HepG2 (cell line): ENCODE data around the gene IP6K3. TPM values are rescaled to one million over a fixed set of nuclear protein-coding genes. Genes with fewer than 3 reads are reported as not detected.

Source experiments
- ATAC-seq: fragments of 200-7000 bp; cut with Tn5 transposase; 3 replicates; pipeline ENCODE4 v1.9.1; 2020; ENCODE audit warnings: mild to moderate bottlenecking, moderate library complexity
- BruUV-seq: library from RNA; stranded (reverse); fragments of 400-500 nt; replicated peaks from 2 replicates; lab custom pipeline; 2021; lab: Mats Ljungman, UMichigan
- CTCF ChIA-PET: fragments of 300-600 bp; formaldehyde crosslinking; extraction: SDS; loops from one replicate; lab custom pipeline; 2021; ENCODE audit warnings: low total read pairs, inconsistent platforms, low intra/inter-chr PET ratio; lab: Yijun Ruan, JAX
- POLR2A ChIA-PET: fragments of 350-600 bp; sonication (Branson Sonifier 250); formaldehyde crosslinking; loops from one replicate; lab custom pipeline; 2020; ENCODE audit warnings: antibody characterized with exemption, inconsistent platforms; lab: Yijun Ruan, JAX
- DNase-seq: peaks from one replicate; pipeline ENCODE4 v3.0.0-alpha.2; 2015; ENCODE audit warnings: low spot score
- FAIRE-seq: peaks from 3 replicates; lab custom pipeline; 2011; peaks lifted over from hg19 to GRCh38; lab: Jason Lieb, UNC
- H2AFZ ChIP-seq: one replicate; pipeline ENCODE4 v1.6.1; 2011; ENCODE audit warnings: low read length, inconsistent platforms
- H3K27ac ChIP-seq: fragments of 300-600 bp; 3 replicates; pipeline ENCODE4 v1.8.0; 2011; ENCODE audit warnings: mixed run types, mild to moderate bottlenecking, mixed read lengths, low read length, inconsistent platforms; ENCODE audit not compliant: insufficient read depth; ENCODE audit errors: extremely low read length
- H3K27me3 ChIP-seq, 2 experiments: fragments of 200-600 bp in 1 of 2; 2 replicates in 1 of 2; 3 replicates in 1 of 2; pipeline versions ENCODE4 v1.6.0 to v1.8.0; 2011; ENCODE audit warnings: low read length in 2 of 2, mild to moderate bottlenecking in 2 of 2, moderate library complexity in 2 of 2, inconsistent platforms in 1 of 2; ENCODE audit not compliant: insufficient read depth in 2 of 2, control insufficient read depth in 1 of 2
- H3K36me3 ChIP-seq, 2 experiments: fragments of 200-600 bp in 1 of 2; replicated peaks in 1 of 2; 2 replicates in 1 of 2; 3 replicates in 1 of 2; pipeline versions ENCODE4 v1.5.1 to v1.8.0; 2011; ENCODE audit warnings: low read length in 2 of 2, inconsistent platforms in 1 of 2; ENCODE audit not compliant: insufficient read depth in 2 of 2, control insufficient read depth in 1 of 2
- H3K4me1 ChIP-seq: 2 replicates; pipeline ENCODE4 v1.5.1; 2012; ENCODE audit warnings: low read length, inconsistent platforms; ENCODE audit not compliant: insufficient read depth
- H3K4me2 ChIP-seq: 2 replicates; pipeline ENCODE4 v1.6.0; 2011; ENCODE audit warnings: low read depth, low read length, inconsistent platforms
- H3K4me3 ChIP-seq, 3 experiments: fragments of 200-600 bp in 1 of 3; sonication (generic), shearing (Covaris generic) in 1 of 3; replicated peaks in 1 of 3; 2 replicates each; pipeline ENCODE4 v1.5.1; 2011 to 2016; ENCODE audit warnings: low read length in 3 of 3, inconsistent platforms in 2 of 3, low read depth in 2 of 3, mild to moderate bottlenecking in 2 of 3, control low read depth in 1 of 3, mixed read lengths in 1 of 3; ENCODE audit not compliant: insufficient read depth in 1 of 3
- H3K79me2 ChIP-seq: one replicate; pipeline ENCODE4 v1.6.1; 2011; ENCODE audit warnings: low read length, inconsistent platforms; ENCODE audit not compliant: insufficient read depth
- H3K9ac ChIP-seq: 2 replicates; pipeline ENCODE4 v1.6.0; 2011; ENCODE audit warnings: mild to moderate bottlenecking, low read depth, low read length, inconsistent platforms; ENCODE audit not compliant: insufficient read depth
- H3K9me3 ChIP-seq: 2 replicates; pipeline ENCODE4 v1.5.1; 2012; ENCODE audit warnings: mild to moderate bottlenecking, low read length
- H4K20me1 ChIP-seq: 2 replicates; pipeline ENCODE4 v1.6.0; 2011; ENCODE audit warnings: inconsistent platforms, mild to moderate bottlenecking, low read length, moderate library complexity; ENCODE audit not compliant: insufficient read depth
- CEBPG ChIP-seq: IDR thresholded peaks from 2 replicates; pipeline ENCODE4 v1.6.1; 2016
- JUN ChIP-seq: sonication (generic); formaldehyde crosslinking; IDR thresholded peaks from 2 replicates; pipeline ENCODE4 v1.4.0; 2020; ENCODE audit warnings: mild to moderate bottlenecking, missing genetic modification reagents
- KDM2A ChIP-seq: sonication (generic); formaldehyde crosslinking; IDR thresholded peaks from 2 replicates; pipeline ENCODE4 v1.4.0; 2020; ENCODE audit warnings: low read depth, missing genetic modification reagents, borderline replicate concordance
- MXI1 ChIP-seq: IDR thresholded peaks from 3 replicates; pipeline ENCODE4 v1.6.1; 2012; ENCODE audit warnings: low read depth, low read length, inconsistent platforms, borderline replicate concordance
- MYC ChIP-seq: sonication (generic); formaldehyde crosslinking; IDR thresholded peaks from 2 replicates; pipeline ENCODE4 v1.9.0; 2021; ENCODE audit warnings: missing genetic modification reagents, borderline replicate concordance
- NR2F1 ChIP-seq, 2 experiments: fragments of 450-650 bp in 1 of 2; formaldehyde crosslinking in 1 of 2; IDR thresholded peaks; 2 replicates each; pipeline versions ENCODE4 v1.5.0 to v1.6.1; 2016 to 2020; ENCODE audit warnings: mild to moderate bottlenecking in 1 of 2, missing compliant biosample characterization in 1 of 2, missing genetic modification reagents in 1 of 2, moderate library complexity in 1 of 2
- PCBP2 ChIP-seq: fragments of 200-400 bp; formaldehyde crosslinking; optimal IDR thresholded peaks from 2 replicates; pipeline ENCODE3; 2018; ENCODE audit warnings: low read length, low read depth; ENCODE audit not compliant: poor library complexity, severe bottlenecking
- SAP130 ChIP-seq: IDR thresholded peaks from 2 replicates; pipeline ENCODE4 v1.6.1; 2016; ENCODE audit warnings: low read depth
- SMC3 ChIP-seq: IDR thresholded peaks from 2 replicates; pipeline ENCODE4 v1.6.1; 2011; ENCODE audit warnings: low read length, improper control_type of control experiment
- SSRP1 ChIP-seq: IDR thresholded peaks from 2 replicates; pipeline ENCODE4 v1.6.1; 2016; ENCODE audit warnings: control low read depth
- THAP11 ChIP-seq: IDR thresholded peaks from 2 replicates; pipeline ENCODE4 v1.6.1; 2016; ENCODE audit warnings: missing biosample characterization, missing genetic modification reagents
- ZBTB7B ChIP-seq: sonication (generic); formaldehyde crosslinking; IDR thresholded peaks from 2 replicates; pipeline ENCODE4 v1.4.0; 2020; ENCODE audit warnings: missing genetic modification reagents
- ZNF263 ChIP-seq: sonication (generic); formaldehyde crosslinking; IDR thresholded peaks from 2 replicates; pipeline ENCODE4 v1.4.0; 2020; ENCODE audit warnings: missing genetic modification reagents
- ZNF598 ChIP-seq: sonication (generic); formaldehyde crosslinking; IDR thresholded peaks from 2 replicates; pipeline ENCODE4 v1.5.1; 2020; ENCODE audit warnings: mild to moderate bottlenecking, missing genetic modification reagents, borderline replicate concordance
- WGBS: methylation state at CpG from one replicate; pipeline ENCODE4 v1.1.6; 2017; ENCODE audit warnings: low lambda C conversion rate; 5-methylcytosine and 5-hydroxymethylcytosine counted together
- in situ Hi-C: cut with HindIII; loops from 2 replicates; pipeline ENCODE4 v1.10.0; 2017; ENCODE audit warnings: low pct_unique_long_range_greater_than_20kb; ENCODE audit not compliant: extremely low pct_ligation_motif_present
- intact Hi-C: fragments of 100-400 bp; cut with micrococcal nuclease; formaldehyde crosslinking; loops from one replicate; pipeline ENCODE4 v1.10.0; 2022; ENCODE audit not compliant: unreplicated experiment
- polyA plus RNA-seq, 8 experiments: library from polyadenylated mRNA; depleted of rRNA in 3 of 8; stranded (reverse) in 7 of 8; unstranded in 1 of 8; fragments of >200 nt; fragmentation: Illumina TruSeq in 4 of 8; extraction: Trizol in 4 of 8; gene quantifications; 2 replicates each; pipeline versions ENCODE4 v1.2.1 to v1.2.3, GENCODE V29; 2011 to 2016; ENCODE audit warnings: low read depth in 4 of 8, missing spikeins in 1 of 8, mixed read lengths in 1 of 8; ENCODE audit not compliant: insufficient read depth in 1 of 8
- total RNA-seq, 5 experiments: library from RNA; depleted of rRNA; stranded (reverse); fragments of >200 nt; fragmentation: Illumina TruSeq; extraction: Trizol; gene quantifications; 2 replicates each; pipeline ENCODE4 v1.2.3, GENCODE V29; 2016; ENCODE audit warnings: low read depth in 1 of 5
- TF ChIP-seq, protein P1 (sequence below): sonication (generic); formaldehyde crosslinking; IDR thresholded peaks from 2 replicates; pipeline ENCODE4 v1.5.1; 2020; ENCODE audit warnings: mild to moderate bottlenecking, missing genetic modification reagents, moderate library complexity
- TF ChIP-seq, protein P2 (sequence below): sonication (generic); formaldehyde crosslinking; conservative IDR thresholded peaks from 2 replicates; pipeline ENCODE4 v1.8.0; 2022; ENCODE audit warnings: mild to moderate bottlenecking, moderate library complexity, missing genetic modification reagents
- TF ChIP-seq, protein P3 (sequence below): sonication (generic); formaldehyde crosslinking; IDR thresholded peaks from 2 replicates; pipeline ENCODE4 v1.4.0; 2020; ENCODE audit warnings: low read depth, mild to moderate bottlenecking, missing genetic modification reagents

IP6K3 gene
- total and polyA plus RNA-seq, 2 of the 13 experiments (the other 11 are each of a cell fraction or from before 2014, with no cell fraction given): 0.11 to 0.18 TPM

DNA sequence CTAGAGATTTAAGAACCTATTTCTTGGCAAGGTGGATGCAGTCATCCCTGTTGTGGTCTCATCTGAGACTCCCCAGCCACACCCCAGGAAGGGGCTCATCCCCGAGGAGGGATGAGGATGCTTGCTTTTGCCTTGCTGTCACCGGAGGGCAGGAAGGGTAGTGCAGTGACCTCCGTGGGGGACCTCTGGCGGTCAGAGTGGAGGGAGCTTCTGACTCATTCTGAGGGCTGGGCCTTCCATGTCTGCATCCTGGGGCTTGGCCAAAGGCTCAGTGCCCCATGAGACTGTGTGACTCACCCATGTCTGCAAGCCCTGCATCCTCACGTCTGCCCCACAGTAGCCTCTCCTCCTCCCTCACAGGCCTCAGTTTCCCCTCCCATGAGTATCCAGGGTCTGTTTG, 73.9 kb downstream of the IP6K3 start:
- no peaks in the 10 kb centered on the region for H3K9me3 ChIP-seq
- no peak overlapping the region for H3K9ac ChIP-seq
- DNase-seq (peak; percentile 78), FAIRE-seq (peak; percentile 69), ATAC-seq (peak; percentile 96)
- H3K79me2 ChIP-seq: no peaks in the 10 kb centered on the region
- no peaks in the 10 kb centered on the region for H4K20me1 ChIP-seq
- no peaks in the 10 kb centered on the region for H3K4me1 ChIP-seq
- no TSS peak for BruUV-seq
- ChIA-PET CTCF (interaction anchor here (1.3 to 2.3 kb wide), 3 partner anchors 41 to 87 kb away, joined by 6 to 23 read pairs (median 20); no protein-coding TSS in a partner anchor), POLR2A (interaction anchor here (1.0 kb wide), 1 partner anchor 51 kb away, joined by 3 read pairs; the partner anchor contains the start of gene ITPR3)
- H3K27me3 ChIP-seq: no peaks in the 10 kb centered on the region
- no peak overlapping the region for H2AFZ ChIP-seq
- no peak overlapping the region for H3K27ac ChIP-seq
- peaks cover 4% of the 10 kb centered on the region in 2 experiments; a peak in 3 of 5 replicates for H3K36me3 ChIP-seq
- H3K4me2 ChIP-seq: no peak overlapping the region
- H3K4me3 ChIP-seq: no peak overlapping the region
- intact Hi-C loops: loop anchor here (1.0 kb wide), 2 partner anchors 83 to 88 kb away; no protein-coding TSS in a partner anchor
- in situ Hi-C loops: loop anchor here (5.0 kb wide), 1 partner anchor 86 kb away; no protein-coding TSS in a partner anchor
- WGBS: 0% methylated on average over 2 of the region's 5 CpGs
- no peak for TF ChIP-seq PCBP2
- no peak for TF ChIP-seq CEBPG (CRISPR knock-in tag)
- TF ChIP-seq SSRP1 (CRISPR knock-in tag): no peak
- TF ChIP-seq, protein P1, sequence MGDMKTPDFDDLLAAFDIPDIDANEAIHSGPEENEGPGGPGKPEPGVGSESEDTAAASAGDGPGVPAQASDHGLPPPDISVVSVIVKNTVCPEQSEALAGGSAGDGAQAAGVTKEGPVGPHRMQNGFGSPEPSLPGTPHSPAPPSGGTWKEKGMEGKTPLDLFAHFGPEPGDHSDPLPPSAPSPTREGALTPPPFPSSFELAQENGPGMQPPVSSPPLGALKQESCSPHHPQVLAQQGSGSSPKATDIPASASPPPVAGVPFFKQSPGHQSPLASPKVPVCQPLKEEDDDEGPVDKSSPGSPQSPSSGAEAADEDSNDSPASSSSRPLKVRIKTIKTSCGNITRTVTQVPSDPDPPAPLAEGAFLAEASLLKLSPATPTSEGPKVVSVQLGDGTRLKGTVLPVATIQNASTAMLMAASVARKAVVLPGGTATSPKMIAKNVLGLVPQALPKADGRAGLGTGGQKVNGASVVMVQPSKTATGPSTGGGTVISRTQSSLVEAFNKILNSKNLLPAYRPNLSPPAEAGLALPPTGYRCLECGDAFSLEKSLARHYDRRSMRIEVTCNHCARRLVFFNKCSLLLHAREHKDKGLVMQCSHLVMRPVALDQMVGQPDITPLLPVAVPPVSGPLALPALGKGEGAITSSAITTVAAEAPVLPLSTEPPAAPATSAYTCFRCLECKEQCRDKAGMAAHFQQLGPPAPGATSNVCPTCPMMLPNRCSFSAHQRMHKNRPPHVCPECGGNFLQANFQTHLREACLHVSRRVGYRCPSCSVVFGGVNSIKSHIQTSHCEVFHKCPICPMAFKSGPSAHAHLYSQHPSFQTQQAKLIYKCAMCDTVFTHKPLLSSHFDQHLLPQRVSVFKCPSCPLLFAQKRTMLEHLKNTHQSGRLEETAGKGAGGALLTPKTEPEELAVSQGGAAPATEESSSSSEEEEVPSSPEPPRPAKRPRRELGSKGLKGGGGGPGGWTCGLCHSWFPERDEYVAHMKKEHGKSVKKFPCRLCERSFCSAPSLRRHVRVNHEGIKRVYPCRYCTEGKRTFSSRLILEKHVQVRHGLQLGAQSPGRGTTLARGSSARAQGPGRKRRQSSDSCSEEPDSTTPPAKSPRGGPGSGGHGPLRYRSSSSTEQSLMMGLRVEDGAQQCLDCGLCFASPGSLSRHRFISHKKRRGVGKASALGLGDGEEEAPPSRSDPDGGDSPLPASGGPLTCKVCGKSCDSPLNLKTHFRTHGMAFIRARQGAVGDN (CRISPR knock-in tag): peak; percentile 57
- TF ChIP-seq, protein P2, sequence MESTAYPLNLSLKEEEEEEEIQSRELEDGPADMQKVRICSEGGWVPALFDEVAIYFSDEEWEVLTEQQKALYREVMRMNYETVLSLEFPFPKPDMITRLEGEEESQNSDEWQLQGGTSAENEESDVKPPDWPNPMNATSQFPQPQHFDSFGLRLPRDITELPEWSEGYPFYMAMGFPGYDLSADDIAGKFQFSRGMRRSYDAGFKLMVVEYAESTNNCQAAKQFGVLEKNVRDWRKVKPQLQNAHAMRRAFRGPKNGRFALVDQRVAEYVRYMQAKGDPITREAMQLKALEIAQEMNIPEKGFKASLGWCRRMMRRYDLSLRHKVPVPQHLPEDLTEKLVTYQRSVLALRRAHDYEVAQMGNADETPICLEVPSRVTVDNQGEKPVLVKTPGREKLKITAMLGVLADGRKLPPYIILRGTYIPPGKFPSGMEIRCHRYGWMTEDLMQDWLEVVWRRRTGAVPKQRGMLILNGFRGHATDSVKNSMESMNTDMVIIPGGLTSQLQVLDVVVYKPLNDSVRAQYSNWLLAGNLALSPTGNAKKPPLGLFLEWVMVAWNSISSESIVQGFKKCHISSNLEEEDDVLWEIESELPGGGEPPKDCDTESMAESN (CRISPR knock-in tag): no peak
- TF ChIP-seq SMC3: peak; percentile 88
- TF ChIP-seq NR2F1 (CRISPR knock-in tag; IDR thresholded peaks at IDR 0.05): peak in 1 of 2 experiments; percentile 43; a peak in 1 of 4 replicates
- TF ChIP-seq, protein P3, sequence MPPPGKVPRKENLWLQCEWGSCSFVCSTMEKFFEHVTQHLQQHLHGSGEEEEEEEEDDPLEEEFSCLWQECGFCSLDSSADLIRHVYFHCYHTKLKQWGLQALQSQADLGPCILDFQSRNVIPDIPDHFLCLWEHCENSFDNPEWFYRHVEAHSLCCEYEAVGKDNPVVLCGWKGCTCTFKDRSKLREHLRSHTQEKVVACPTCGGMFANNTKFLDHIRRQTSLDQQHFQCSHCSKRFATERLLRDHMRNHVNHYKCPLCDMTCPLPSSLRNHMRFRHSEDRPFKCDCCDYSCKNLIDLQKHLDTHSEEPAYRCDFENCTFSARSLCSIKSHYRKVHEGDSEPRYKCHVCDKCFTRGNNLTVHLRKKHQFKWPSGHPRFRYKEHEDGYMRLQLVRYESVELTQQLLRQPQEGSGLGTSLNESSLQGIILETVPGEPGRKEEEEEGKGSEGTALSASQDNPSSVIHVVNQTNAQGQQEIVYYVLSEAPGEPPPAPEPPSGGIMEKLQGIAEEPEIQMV (CRISPR knock-in tag): no peak
- peak; percentile 24; the same call in 1 of the 2 replicates for TF ChIP-seq THAP11
- 0 out of 3 replicates have a peak, but pooled peaks have one; percentile 13 for TF ChIP-seq MXI1
- TF ChIP-seq SAP130 (CRISPR knock-in tag): 0 out of 2 replicates have a peak, but pooled peaks have one; percentile 24
- 0 out of 2 replicates have a peak, but pooled peaks have one; percentile 42 for TF ChIP-seq ZNF598 (CRISPR knock-in tag)
- TF ChIP-seq MYC (CRISPR knock-in tag): peak; percentile 15; the same call in 1 of the 2 replicates
- peak; percentile 74; the same call in 1 of the 2 replicates for TF ChIP-seq JUN
- no peak for TF ChIP-seq ZBTB7B
- TF ChIP-seq KDM2A: peak; percentile 53; the same call in 1 of the 2 replicates
- peak; percentile 68; the same call in 1 of the 2 replicates for TF ChIP-seq ZNF263 (CRISPR knock-in tag)
